NCI-H748 treated with DMSO at 0.1 percent for 48 hours (cell line): ENCODE data around the gene CPNE7.
"Not testable (repeated sequence)": the region's sequence is repeated elsewhere in the genome, so short reads cannot be mapped to it uniquely, and the experiment has no call there.

Experiments
- DNase-seq: peaks from one replicate; lab custom pipeline; 2025; lab: John Stamatoyannopoulos, UW

CPNE7 gene

DNA sequence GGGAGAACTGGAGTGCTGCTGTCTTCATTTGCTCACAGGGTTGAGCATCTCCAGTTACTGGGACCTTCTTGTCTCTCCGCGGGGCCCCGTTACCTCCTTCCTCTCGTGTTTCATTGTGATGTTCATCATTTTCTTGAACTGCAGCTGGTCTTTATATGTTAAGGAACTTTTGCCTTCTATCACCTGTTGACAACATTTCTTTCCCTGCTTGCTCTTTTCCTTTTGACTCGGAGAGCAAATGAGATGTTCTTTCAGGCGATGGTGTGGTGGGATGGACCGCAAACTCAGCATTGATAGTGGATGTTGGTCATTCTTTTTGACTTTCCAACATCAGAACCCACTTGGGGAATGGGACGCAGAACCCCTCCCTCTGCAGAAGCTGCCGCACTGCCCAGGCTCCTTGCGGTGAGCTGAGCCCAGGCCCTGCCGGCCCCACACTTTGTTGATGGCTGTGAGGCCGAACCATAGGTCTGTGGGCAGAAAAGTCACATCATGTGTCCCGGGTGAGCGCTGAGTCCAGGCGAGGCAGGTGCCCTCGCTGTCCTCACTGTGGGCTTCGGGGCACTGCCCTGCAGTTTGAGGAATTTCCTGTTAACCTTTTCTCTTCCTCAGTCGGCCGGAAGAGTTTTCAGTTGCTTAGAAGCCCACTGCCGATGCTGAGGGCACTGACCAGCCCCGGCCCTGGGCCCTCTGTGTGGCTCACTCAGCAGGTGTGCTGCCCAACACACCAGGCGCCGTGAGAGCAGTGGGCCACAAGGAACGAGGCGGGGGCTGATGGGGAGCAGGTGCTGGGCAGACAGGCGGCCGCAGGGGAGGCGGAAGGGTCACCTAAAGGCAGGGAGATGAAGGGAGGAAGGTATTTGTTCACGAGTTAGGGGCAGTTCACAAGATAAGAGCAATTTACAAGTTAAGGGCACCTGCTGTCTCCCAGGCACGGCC, 7.6 kb upstream of the CPNE7 start:
- DNase-seq = no peak

DNA sequence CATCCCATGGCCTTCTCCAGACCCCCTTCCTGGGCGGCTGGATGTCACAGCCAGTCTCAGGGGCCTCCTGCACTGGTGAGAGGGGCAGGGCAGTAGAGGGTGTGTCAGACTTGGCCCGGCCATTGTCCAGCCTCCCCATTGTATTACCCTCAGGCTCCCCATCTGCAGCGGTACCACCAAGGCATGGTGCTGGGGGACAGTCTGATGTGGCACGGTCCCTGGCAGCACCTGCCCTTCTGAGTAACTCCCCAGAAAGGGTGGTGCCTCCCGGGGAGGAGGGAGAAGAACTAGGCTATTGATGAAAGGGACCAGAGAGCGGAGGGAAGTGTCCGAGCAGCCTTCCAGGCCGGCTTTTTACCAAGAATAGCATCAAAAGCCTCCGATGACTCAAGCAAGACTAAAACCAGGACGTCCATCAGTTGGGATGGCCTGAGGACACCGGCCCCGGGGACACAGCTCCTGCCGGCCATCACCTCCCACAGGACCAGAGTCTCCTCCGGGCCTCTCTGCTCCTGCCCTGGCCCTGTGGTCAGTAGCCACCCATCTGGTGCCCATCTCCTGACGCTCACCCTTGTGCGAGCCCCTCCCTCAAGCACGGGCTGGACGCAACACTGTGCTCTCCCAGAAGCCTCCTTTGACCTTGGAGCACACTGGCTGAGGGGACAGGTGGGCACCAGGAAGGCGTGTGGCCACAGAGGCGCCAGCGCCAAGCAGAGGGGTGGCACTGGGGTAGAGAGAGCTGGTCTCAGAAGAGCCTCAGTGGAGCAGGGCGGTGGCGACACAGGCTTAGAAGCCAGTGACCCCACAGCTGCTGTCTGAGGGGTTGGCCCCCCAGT, 5.8 kb upstream of the CPNE7 start:
- DNase-seq = no peak

DNA sequence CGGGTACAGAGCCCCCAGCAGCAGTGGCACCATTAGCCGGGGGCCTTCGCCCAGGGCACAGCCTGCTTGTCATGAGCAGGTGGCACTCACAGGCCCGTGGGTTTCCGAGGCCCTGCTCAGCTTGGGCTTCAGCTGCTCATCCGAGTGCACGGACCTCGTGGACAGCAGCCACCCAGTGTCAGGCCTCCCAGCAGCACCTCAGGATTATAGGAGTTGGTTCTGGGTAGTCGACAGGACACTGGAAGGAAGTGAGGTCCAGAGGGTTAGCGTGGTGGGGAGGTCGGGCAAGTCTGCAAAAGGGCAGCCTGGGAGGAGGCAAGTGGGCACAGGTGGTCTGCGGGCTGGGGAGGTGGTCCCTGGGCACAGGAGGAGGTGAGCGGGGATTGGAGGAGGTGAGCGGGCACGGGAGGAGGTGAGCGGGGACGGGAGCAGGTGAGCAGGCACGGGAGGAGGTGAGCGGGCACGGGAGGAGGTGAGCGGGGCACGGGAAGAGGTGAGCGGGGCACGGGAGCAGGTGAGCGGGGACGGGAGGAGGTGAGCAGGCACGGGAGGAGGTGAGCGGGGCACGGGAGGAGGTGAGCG, 5.1 kb upstream of the CPNE7 start:
- no peak for DNase-seq

DNA sequence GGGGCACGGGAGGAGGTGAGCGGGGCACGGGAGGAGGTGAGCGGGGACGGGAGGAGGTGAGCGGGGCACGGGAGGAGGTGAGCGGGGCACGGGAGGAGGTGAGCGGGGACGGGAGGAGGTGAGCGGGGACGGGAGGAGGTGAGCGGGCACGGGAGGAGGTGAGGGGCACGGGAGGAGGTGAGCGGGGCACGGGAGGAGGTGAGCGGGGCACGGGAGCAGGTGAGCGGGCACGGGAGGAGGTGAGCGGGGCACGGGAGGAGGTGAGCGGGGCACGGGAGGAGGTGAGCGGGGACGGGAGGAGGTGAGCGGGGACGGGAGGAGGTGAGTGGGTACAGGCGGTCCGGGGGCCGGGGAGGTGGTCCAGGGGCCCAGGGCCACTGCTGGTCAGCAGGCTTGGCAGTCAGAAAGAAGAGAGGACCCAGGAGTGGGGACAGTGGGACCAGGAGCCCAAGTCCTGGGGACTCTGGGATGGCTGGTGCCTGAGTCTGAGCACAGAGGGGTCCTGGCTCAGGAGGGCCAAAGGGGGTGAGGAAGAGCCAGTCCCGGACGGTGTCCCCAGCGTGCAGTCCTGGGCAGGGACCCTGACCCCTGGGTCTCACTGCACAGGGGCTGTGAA, 4.5 kb upstream of the CPNE7 start:
- not testable (repeated sequence) for DNase-seq

DNA sequence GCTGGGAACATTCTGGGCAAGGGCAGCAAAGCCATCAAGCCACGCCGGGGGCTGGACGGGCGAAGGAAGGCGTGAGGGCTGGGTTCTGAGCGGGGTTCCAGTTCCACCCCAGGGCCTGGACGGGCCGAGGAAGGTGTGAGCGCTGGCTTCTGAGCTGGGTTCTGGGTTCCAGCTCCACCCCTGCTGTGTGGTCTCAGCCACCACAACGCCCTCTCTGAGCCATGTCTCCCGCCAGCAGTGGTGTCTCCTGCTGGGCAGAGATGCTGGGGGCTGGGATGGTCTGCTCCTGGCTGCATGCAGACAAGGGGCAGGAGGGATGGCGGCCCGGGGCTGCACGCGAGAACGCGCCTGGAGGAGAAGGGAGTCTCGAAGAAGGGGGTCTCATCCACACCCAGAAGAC, 3.9 kb upstream of the CPNE7 start:
- DNase-seq = no peak

DNA sequence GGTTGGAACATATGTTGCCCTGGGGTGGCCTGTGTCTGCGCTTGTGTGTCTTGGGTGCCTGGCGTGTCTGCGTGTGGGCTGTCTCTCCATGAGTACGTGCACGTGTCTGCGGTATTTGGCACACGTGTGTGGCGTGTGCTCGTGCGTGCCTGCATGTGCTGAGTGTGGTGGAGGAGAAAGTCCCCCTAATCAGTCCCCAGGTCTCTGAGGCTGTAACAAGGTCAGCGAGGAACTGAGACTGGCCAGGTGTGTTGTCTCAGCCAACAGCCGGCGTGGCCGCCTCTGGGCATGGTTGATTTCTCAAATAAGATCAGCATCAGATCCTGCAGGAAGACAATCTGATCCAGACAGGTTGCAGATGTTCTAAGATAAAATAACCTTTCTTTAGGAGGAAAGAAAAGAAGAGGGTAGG, 3.5 kb upstream of the CPNE7 start:
- no peak for DNase-seq

DNA sequence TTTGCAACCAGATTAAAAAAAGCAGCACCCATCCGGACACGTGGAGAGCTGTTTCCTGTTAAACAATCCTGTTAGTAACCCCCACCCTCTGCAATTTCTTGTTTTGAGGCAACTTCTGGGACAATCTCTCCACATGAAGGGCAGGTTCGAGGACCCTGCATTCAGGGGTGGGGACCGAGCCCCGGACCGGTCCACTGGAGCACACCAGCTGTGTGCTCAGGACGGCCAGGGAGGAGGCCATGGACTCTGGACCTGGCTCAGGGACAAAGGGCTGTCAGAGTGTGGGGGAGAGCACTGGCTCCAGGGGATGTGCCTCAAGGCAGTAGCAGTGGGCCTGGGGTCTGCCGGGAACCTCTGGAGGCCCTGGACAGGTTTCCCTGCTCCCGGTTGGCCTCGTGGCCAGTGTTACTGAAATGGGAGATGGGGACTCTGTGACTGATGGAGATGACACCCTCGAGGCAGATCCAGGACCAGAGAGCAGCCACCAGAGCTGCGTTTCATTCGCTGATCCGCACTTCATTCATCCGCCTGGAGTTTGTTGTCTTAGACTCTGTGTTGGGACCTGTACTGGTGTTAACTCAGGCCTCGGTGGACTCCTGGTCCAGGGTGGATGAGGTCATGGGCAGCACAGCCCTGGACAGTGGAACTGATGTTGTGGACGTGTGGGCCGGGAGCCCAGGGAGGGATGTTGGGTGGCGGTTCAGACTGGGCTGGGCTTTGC, 2.9 kb upstream of the CPNE7 start:
- DNase-seq = no peak

DNA sequence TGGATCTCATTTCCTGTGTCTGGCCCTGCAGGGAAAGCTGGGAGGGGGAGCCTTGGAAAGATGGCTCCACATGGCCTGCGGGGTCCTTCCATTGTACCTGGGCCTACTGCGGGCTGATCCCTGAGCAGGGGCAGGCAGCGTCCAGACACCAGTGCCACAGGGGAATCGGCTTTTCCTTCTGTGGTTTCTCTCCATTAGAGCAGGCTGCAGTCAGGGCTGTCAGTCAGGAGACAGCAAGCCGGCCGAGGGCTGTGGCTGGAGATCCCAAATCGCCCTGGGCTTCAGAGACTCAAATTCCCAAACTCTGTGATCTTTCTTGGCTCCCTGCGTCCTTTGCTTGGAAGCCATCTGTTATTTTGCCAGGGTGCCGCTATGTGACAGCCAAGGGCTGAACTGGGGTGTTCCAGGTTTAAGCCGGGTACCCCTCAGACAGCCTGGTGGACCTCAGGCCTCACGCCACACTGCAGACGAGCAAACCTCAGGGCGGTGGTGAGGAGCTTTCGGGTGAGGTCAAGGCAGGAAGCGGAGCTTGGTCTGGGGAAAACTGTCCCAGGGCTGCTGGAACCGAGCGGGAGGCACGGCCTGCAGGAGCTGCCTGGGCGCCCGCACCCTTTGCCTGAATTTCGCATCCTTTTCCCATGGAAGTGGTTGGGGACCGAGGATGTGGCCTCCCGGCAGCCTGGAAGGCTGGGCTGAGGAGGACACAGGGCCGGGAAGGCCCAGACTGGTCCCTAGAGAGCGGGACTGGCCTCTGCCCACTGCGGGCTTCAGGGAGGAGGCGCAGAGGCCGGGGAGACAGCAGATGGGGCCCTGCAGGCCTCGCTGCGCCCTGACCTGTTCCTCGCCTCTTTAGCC, 1.5 kb upstream of the CPNE7 start:
- DNase-seq = no peak

DNA sequence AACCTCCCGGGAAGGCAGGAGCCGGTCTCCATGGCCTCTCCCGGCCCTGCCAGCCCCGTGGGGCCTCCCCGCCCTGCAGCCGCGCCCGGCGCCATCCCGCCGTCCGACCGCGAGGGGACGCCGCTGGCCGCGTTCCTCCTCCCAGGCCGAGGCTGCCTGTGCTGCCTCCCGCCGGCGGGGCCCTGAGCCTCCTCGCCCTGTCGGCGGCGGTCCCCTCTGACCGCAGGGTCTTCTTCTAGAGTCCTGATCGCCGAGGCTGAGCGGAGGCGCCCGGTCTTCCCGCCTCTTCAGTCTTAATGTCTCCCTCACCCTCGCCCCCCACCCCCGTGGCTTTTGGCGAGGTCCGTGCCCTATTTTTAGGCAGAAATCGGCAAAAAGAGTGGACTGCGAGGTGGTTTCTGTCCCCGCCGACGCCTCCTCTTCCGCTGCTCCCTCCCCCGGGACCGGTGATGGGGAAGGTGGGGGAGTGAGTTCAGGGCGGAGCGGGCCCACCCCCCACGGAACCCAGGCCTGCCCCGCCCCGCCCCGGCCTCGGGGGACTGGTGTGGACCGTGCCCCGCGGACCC, 794 bp upstream of the CPNE7 start:
- DNase-seq = no peak

DNA sequence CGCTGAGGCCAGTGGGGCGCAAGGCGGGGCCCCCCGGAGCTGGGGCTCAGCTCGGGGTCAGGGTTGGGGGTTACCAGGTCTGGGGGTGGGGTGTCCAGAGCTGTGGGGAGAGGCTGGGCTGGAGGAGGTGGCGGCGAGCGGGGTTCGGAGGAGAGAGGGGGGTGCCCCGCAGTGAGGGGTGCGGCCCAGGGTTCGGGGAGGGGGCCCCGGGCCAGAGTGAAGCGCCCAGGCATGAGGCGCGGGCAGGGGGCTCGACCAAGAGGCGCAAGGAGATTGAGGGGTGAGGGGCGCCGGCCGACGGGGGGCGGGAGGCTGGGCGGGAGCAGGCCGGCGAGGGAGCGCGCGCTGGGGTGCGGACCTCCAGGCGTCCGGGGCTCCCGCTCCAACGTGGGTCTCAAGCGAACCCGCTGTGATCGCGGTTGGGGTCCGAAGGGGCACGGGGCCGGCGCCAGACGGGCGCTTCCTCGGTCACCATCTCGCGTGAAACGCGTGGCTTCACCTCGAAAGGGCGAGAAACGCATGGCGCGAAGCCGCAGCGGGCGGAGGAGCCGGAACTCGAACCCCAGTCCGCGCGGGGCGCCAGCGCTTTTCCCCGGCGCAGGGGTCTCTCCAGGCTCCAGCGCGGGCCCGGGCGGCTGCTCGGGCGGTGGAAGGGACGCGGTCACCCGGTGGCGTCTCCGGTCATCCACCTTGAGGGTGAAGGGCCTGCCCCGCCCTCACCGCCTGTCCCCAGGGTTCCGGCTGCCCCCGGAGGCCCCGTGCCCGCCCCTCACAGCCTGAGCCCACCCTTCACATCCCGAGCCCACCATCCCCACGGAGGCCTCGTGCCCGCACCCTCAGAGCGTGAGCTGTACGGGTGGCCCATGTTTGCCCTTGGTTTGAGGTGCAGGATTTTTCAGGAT, 846 bp downstream of the CPNE7 start:
- DNase-seq = no peak

DNA sequence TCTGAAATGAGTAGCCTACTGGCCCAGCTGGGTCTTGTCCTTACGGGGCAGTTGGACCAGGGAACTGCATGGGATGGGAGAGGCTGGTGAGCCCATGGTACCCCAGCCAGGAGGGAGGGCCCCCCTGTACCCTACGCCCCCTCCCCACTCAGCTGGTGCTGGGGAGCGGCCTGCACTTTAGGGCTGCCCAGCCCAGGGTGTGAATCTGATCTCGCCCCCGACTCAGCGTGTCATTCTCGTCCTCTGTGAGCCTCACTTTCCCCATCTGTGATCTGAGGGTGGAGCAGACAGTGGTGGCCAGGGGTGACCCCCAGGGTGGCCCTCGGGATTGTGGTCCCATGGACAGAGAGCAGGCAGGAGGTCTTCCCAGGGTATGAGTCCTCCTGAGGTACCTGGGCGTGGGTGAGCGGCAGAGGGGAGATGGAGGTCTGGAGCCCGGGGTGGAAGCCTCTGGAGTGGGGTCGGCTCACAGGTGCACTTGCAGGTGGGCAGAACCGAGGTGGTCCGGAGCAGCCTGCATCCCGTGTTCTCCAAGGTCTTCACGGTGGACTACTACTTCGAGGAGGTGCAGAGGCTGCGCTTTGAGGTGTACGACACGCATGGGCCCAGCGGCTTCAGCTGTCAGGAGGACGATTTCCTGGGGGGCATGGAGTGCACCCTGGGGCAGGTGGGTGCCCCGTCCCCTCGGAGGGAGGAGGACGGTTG, 1.6 kb downstream of the CPNE7 start:
- DNase-seq = no peak

DNA sequence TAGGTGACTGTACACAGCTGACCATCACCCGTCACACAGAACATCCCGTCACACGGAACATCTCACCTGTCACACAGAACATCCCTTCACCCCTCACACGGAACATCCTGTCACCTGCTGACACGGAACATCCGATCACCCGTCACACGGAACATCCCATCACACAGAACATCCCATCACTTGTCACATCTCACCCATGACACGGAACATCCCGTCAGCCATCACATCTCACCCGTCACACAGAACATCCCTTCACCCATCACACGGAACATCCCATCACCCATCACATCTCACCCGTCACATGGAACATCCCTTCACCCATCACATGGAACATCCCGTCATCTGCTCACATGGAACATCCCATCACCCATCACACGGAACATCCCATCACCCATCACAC, 3.8 kb downstream of the CPNE7 start:
- no peak for DNase-seq

DNA sequence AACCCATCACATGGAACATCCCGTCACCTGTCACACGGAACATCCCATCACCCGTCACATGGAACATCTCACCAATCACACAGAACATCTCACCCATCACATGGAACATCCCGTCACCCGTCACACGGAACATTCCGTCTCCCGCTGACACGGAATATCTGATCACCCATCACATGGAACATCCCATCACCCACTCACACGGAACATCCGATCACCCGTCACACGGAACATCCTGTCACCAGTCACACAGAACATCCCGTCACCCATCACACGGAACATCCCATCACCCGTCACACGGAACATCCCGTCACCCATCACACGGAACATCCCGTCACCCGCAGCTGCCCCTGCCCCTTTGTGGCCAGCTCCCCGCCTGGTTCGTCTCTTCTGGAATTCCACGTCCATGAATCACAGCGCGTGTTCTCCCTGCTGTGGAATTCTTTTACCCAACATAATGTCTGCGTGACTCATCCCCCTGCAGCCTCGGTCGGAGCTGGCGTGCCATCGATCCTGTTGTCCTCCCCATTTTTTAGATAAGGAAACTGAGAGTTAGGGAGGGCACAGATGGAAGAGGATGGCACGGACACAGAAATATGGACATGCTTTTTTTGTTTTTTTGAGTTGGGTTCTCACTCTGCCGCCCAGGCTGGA, 5.6 kb downstream of the CPNE7 start:
- DNase-seq = no peak

DNA sequence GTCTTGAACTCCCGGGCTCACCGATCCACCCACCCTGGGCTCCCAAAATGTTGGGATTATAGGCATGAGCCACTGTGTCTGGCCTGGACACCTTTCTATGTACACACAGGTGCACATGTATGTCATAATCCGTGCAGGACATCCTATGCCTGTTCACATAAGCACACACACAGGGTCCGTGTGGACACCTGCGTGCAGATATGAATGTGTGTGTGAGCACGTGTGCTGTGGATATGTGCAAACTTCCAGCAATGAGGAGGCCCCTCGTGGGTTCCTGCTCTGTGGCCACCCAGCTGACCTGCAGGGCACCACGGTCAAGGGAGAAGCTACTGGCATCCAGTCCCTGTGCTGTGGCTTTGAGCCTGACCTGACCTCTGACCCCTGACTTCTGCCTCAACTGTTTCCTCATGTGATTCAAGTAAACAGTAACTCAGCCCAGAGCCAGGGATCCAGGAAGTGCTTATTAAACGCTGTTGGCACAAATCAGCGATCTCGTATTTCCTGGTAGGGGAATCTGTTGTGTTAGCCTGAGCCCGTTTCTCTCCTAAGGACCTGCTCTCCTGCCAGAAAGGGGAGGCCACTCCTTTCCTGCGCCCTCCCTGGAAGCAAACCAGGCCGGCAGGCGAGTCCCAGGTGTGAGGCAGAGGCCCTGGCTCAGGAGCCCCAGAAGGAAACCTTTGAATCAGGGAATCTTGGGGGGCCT, 6.5 kb downstream of the CPNE7 start:
- no peak for DNase-seq

DNA sequence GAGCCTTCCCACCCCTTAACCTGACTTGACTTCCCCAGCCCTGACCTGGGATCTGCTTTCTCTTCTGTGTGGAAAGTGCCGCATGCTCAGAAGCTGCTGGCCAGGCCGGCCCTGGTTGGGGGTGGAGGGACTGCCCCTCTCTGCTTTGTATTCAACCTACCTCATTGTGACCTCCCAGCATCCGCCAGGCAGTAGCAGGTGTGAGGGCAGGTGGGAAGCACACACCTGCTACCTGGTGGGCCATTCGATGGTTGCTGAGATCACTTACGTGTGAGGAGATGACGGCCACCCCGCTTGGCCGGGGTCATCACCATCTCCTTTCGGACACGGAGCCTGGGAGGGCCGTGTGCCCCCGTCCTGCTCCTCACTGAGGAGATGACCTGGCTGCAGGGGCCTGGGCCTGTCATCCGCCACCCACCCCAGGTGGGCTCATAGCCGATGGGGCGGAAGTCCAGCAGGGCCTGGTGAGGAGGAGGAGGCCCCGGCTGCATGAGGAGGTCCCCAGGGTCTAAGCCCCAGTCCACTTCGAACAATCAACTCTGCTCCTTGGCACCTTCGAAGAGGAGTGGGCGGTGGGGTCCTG, 7.1 kb downstream of the CPNE7 start:
- DNase-seq = no peak

DNA sequence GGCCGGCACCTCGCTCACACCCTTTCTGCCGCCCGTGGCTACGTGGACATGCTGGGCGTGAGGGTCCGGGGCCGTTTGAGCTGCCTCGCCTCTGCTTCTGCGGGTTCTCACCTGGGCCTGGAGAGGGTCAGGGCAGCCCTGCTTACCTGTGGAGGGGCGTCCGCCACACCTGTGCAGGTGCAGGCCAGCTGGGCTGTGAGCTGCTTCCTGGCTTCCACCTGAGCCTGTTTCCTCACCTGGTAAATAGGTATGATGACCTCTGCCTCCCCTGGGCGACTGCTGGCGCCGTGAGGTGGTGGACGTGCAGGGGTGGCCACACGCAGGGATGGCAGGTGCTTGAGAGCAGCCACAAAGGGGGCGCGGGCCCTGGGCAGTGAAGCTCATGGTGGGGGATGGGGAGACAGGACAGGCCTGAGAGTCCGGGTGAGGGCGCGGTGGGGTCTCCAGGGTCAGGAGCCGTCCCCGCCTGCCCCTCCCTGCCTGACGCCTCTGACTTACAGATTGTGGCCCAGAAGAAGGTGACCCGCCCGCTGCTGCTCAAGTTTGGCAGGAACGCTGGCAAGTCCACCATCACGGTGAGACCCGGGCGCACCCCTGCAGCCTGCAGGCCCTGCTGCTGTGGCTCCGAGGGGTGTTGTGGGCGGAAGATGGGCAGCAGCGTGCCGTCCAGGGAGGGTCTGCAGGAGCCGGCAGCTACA, 7.8 kb downstream of the CPNE7 start:
- DNase-seq = no peak
